ENCODE measurements around the gene CEND1. TPM values are rescaled to one million over a fixed set of nuclear protein-coding genes. Genes with fewer than 3 reads are reported as not detected.

The CEND1 gene
- polyA plus RNA-seq, 1 donor (not counting 4 experiments of a cell fraction or from before 2014, with no cell fraction given): not detected

DNA sequence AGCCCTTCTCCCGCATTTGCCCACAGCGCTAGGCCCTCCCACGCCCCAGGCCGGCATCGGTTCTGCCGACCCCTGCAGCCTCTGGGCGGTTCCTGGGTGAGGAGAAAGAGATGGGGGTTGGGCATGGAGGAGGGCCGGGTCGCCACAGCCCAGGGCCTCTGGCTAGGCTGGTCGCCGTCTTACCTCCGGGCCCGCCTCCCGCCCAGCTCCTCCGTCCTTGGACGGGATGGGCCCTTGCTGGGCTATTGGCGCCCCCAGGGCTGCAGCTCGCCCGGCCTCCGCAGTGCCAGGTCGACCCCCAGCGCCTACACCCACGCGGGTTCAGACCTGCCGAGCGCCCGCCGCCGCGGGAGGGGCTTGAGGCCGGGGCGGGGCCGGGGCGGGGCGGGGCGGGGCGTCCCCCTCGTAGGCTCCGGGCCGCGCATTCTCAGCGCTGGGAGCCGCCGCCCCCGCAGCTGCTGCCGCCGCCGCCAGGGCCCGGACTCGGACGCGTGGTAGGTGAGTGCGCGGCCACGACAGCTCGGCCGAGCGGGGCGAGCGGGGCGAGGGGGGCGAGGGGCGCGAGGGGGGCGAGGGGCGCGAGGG is 42.7 kb upstream of the CEND1 start, which contains the start of gene CD151:
Gene CD151 (plus strand): TSS at position 424 of the 585 bp plus-strand sequence. CDS start 3,118 bp downstream, outside the sequence.
- DNase-seq (ENCODE audit: low read depth, low spot score) (no peak), FAIRE-seq (no peak)
- Histone ChIP-seq H3K79me2 (ENCODE audit: control insufficient read depth, insufficient read depth, low read length) (peaks cover 36% of the 10 kb centered on the region), H3K9me3 (ENCODE audit: control insufficient read depth, low read depth, low read length) (no peaks in the 10 kb centered on the region), H3K27ac (ENCODE audit: control insufficient read depth, insufficient read depth, low read length) (peak within 1 kb of the TSS; percentile 94), H2AFZ (ENCODE audit: control insufficient read depth, low read length) (peak within 1 kb of the TSS; percentile 37), H3K9ac (ENCODE audit: control insufficient read depth, extremely low read depth, insufficient read depth, low read length) (peak within 1 kb of the TSS; percentile 95), H3K36me3 (ENCODE audit: control insufficient read depth in 2 of 2, extremely low read depth in 1 of 2, insufficient read depth in 2 of 2, low read length in 2 of 2) (peaks cover 5 to 12% of the 10 kb centered on the region in 2 experiments), H3K9me1 (ENCODE audit: control insufficient read depth, extremely low read depth, insufficient read depth, low read length) (no peaks in the 10 kb centered on the region), H3K4me1 (ENCODE audit: control insufficient read depth, extremely low read depth, insufficient read depth, low read length) (peaks cover 44% of the 10 kb centered on the region), H3K27me3 (ENCODE audit: control insufficient read depth, extremely low read depth, insufficient read depth, low read length) (peaks cover 35% of the 10 kb centered on the region), H3K4me2 (ENCODE audit: control insufficient read depth, extremely low read depth, insufficient read depth, low read depth, low read length) (peak within 1 kb of the TSS; percentile 98), H4K20me1 (ENCODE audit: control insufficient read depth, extremely low read depth, insufficient read depth, low read length) (peaks cover 2% of the 10 kb centered on the region), H3K4me3 (ENCODE audit: control insufficient read depth in 2 of 3, extremely low read depth in 1 of 3, insufficient read depth in 2 of 3, low read depth in 1 of 3, low read length in 3 of 3) (peak within 1 kb of the TSS; percentile 78 to 86 (median 84))
- dilution Hi-C loops (cut with MboI; ENCODE audit: extremely low pct_ligation_motif_present, low sequenced_read_pairs): no loop called here
- TF ChIP-seq EZH2 (IDR thresholded peaks at IDR 0.05; ENCODE audit: low read length): no peak
- TF ChIP-seq, protein P1, sequence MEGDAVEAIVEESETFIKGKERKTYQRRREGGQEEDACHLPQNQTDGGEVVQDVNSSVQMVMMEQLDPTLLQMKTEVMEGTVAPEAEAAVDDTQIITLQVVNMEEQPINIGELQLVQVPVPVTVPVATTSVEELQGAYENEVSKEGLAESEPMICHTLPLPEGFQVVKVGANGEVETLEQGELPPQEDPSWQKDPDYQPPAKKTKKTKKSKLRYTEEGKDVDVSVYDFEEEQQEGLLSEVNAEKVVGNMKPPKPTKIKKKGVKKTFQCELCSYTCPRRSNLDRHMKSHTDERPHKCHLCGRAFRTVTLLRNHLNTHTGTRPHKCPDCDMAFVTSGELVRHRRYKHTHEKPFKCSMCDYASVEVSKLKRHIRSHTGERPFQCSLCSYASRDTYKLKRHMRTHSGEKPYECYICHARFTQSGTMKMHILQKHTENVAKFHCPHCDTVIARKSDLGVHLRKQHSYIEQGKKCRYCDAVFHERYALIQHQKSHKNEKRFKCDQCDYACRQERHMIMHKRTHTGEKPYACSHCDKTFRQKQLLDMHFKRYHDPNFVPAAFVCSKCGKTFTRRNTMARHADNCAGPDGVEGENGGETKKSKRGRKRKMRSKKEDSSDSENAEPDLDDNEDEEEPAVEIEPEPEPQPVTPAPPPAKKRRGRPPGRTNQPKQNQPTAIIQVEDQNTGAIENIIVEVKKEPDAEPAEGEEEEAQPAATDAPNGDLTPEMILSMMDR (optimal IDR thresholded peaks at IDR 0.05 in 1 of 3, IDR thresholded peaks at IDR 0.05 in 1 of 3, conservative IDR thresholded peaks at IDR 0.05 in 1 of 3; ENCODE audit: extremely low read depth in 1 of 3, insufficient read depth in 2 of 3, low read length in 3 of 3): no peak

DNA sequence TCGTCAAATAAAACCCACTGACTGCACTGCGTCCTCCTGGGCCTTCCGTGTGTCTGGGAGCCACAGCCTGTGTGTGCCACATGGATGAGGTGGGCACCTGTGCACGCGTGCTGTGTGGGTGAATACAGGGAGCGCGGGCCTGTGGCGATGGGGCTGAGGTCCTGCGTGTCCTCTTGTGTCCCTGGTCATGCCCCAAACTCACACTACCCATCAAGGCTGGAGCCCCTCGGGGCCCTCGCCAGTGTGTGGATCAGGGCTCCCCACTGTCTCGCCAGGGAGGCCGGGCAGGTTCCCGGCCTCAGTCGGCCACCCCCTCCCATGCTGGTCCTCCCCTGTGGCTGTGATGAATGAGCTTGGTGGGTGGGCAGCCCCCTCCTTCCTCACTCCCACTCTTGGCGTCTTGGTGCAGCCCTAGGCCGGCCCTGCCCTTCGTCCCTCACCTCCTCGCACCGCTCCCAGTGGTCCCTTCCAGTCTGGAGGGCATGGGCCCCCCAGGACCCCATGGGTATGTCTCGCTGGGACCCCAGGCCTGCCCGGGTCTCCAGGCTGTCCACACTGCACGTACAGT is 42.2 kb upstream of the CEND1 start:
- Histone ChIP-seq H3K9ac (ENCODE audit: control insufficient read depth, extremely low read depth, insufficient read depth, low read length) (peak overlapping the region; percentile 44), H2AFZ (ENCODE audit: control insufficient read depth, low read length) (no peak overlapping the region), H3K4me3 (ENCODE audit: control insufficient read depth in 2 of 3, extremely low read depth in 1 of 3, insufficient read depth in 2 of 3, low read depth in 1 of 3, low read length in 3 of 3) (peak overlapping the region; percentile 34 to 48 (median 38)), H3K9me3 (ENCODE audit: control insufficient read depth, low read depth, low read length) (no peaks in the 10 kb centered on the region), H3K9me1 (ENCODE audit: control insufficient read depth, extremely low read depth, insufficient read depth, low read length) (no peaks in the 10 kb centered on the region), H3K4me1 (ENCODE audit: control insufficient read depth, extremely low read depth, insufficient read depth, low read length) (peaks cover 47% of the 10 kb centered on the region), H3K36me3 (ENCODE audit: control insufficient read depth in 2 of 2, extremely low read depth in 1 of 2, insufficient read depth in 2 of 2, low read length in 2 of 2) (peaks cover 0 to 6% of the 10 kb centered on the region in 2 experiments), H4K20me1 (ENCODE audit: control insufficient read depth, extremely low read depth, insufficient read depth, low read length) (peaks cover 2% of the 10 kb centered on the region), H3K4me2 (ENCODE audit: control insufficient read depth, extremely low read depth, insufficient read depth, low read depth, low read length) (peak overlapping the region; percentile 67), H3K79me2 (ENCODE audit: control insufficient read depth, insufficient read depth, low read length) (peaks cover 32% of the 10 kb centered on the region), H3K27ac (ENCODE audit: control insufficient read depth, insufficient read depth, low read length) (no peak overlapping the region), H3K27me3 (ENCODE audit: control insufficient read depth, extremely low read depth, insufficient read depth, low read length) (peaks cover 41% of the 10 kb centered on the region)
- TF ChIP-seq, protein P1 (optimal IDR thresholded peaks at IDR 0.05 in 1 of 3, IDR thresholded peaks at IDR 0.05 in 1 of 3, conservative IDR thresholded peaks at IDR 0.05 in 1 of 3; ENCODE audit: extremely low read depth in 1 of 3, insufficient read depth in 2 of 3, low read length in 3 of 3): no peak
- TF ChIP-seq EZH2 (IDR thresholded peaks at IDR 0.05; ENCODE audit: low read length): no peak
- dilution Hi-C loops (cut with MboI; ENCODE audit: extremely low pct_ligation_motif_present, low sequenced_read_pairs): no loop called here
- DNase-seq (ENCODE audit: low read depth, low spot score): no peak
- FAIRE-seq: no peak

Data from keratinocyte (primary cell).